HEK293T (cell line): ENCODE data around the gene SMC1A.
"Not testable (repeated sequence)": the region's sequence is repeated elsewhere in the genome, so short reads cannot be mapped to it uniquely, and the experiment has no call there.

Source experiments
- CTCF ChIA-PET: fragments of 350-600 bp; formaldehyde crosslinking; extraction: SDS; loops from one replicate; lab custom pipeline; 2021; ENCODE audit warnings: antibody characterized with exemption, inconsistent platforms; lab: Yijun Ruan, JAX
- POLR2A ChIA-PET: fragments of 350-600 bp; formaldehyde crosslinking; extraction: SDS; loops from one replicate; lab custom pipeline; 2020; ENCODE audit warnings: antibody characterized with exemption, inconsistent platforms; lab: Yijun Ruan, JAX
- DNase-seq: peaks from one replicate; pipeline ENCODE4 v3.0.0; 2012; ENCODE audit warnings: mixed read lengths; ENCODE audit errors: extremely low spot score
- ARNT ChIP-seq: fragments of 450-650 bp; IDR thresholded peaks from 2 replicates; pipeline ENCODE4 v1.6.1; 2017; ENCODE audit warnings: mild to moderate bottlenecking
- BHLHE40 ChIP-seq: fragments of 450-650 bp; IDR thresholded peaks from 2 replicates; pipeline ENCODE4 v1.6.1; 2016; ENCODE audit warnings: mild to moderate bottlenecking, moderate library complexity, borderline replicate concordance
- CTBP1 ChIP-seq: fragments of 450-650 bp; IDR thresholded peaks from 2 replicates; pipeline ENCODE4 v1.6.1; 2016; ENCODE audit warnings: borderline replicate concordance
- ELF4 ChIP-seq: fragments of 450-650 bp; IDR thresholded peaks from 2 replicates; pipeline ENCODE4 v1.6.1; 2017; ENCODE audit warnings: antibody characterized with exemption
- FOXA1 ChIP-seq: fragments of 450-650 bp; IDR thresholded peaks from 2 replicates; pipeline ENCODE4 v1.6.1; 2016; ENCODE audit warnings: mild to moderate bottlenecking
- FOXK2 ChIP-seq: fragments of 450-650 bp; IDR thresholded peaks from 2 replicates; pipeline ENCODE4 v1.6.1; 2016; ENCODE audit warnings: mild to moderate bottlenecking
- FOXM1 ChIP-seq: fragments of 450-650 bp; IDR thresholded peaks from 2 replicates; pipeline ENCODE4 v1.6.1; 2017; ENCODE audit warnings: mild to moderate bottlenecking, borderline replicate concordance
- HDGF ChIP-seq: fragments of 450-650 bp; IDR thresholded peaks from 2 replicates; pipeline ENCODE4 v1.6.1; 2017; ENCODE audit warnings: antibody characterized with exemption, borderline replicate concordance
- L3MBTL2 ChIP-seq: fragments of 450-650 bp; conservative IDR thresholded peaks from 2 replicates; pipeline ENCODE4 v1.6.1; 2016; ENCODE audit warnings: mild to moderate bottlenecking
- LEF1 ChIP-seq: fragments of 450-650 bp; IDR thresholded peaks from 2 replicates; pipeline ENCODE4 v1.6.1; 2017; ENCODE audit warnings: mild to moderate bottlenecking, borderline replicate concordance
- NFRKB ChIP-seq: fragments of 450-650 bp; IDR thresholded peaks from 2 replicates; pipeline ENCODE4 v1.6.1; 2016; ENCODE audit warnings: mild to moderate bottlenecking, moderate library complexity
- SP1 ChIP-seq: fragments of 450-650 bp; IDR thresholded peaks from 2 replicates; pipeline ENCODE4 v1.6.1; 2017
- SUZ12 ChIP-seq: fragments of 450-650 bp; IDR thresholded peaks from 2 replicates; pipeline ENCODE4 v1.6.1; 2016; ENCODE audit warnings: mild to moderate bottlenecking
- TARDBP ChIP-seq: fragments of 450-650 bp; IDR thresholded peaks from 2 replicates; pipeline ENCODE4 v1.6.1; 2016
- ZNF384 ChIP-seq: fragments of 450-650 bp; IDR thresholded peaks from 2 replicates; pipeline ENCODE4 v1.6.1; 2016
- TF ChIP-seq, protein P1 (sequence below): fragments of 450-650 bp; IDR thresholded peaks from 2 replicates; pipeline ENCODE4 v1.6.1; 2016

Gene SMC1A

GRCh38 chrX:53376888-53377287, 45.6 kb downstream of the SMC1A start:
- ChIA-PET POLR2A (interaction anchor here (1.6 kb wide), 1 partner anchor 46 kb away, joined by 7 read pairs; the partner anchor contains the start of genes RIBC1 and SMC1A), CTCF (interaction anchor here (0.7 kb wide), 1 partner anchor 64 kb away, joined by 3 read pairs; no protein-coding TSS in a partner anchor)
- DNase-seq = no peak
- TF ChIP-seq FOXA1 (no peak), FOXM1 (no peak), FOXK2 (no peak), ARNT (no peak), CTBP1 (no peak), NFRKB (no peak), LEF1 (no peak), TARDBP (no peak), SUZ12 (no peak), ELF4 (no peak), L3MBTL2 (no peak), SP1 (no peak), BHLHE40 (no peak), ZNF384 (no peak), HDGF (no peak)
- TF ChIP-seq, protein P1, sequence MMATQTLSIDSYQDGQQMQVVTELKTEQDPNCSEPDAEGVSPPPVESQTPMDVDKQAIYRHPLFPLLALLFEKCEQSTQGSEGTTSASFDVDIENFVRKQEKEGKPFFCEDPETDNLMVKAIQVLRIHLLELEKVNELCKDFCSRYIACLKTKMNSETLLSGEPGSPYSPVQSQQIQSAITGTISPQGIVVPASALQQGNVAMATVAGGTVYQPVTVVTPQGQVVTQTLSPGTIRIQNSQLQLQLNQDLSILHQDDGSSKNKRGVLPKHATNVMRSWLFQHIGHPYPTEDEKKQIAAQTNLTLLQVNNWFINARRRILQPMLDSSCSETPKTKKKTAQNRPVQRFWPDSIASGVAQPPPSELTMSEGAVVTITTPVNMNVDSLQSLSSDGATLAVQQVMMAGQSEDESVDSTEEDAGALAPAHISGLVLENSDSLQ = no peak

GRCh38 chrX:53374923-53375322, 47.5 kb downstream of the SMC1A start:
- CTCF ChIA-PET = no interaction called here
- TF ChIP-seq SP1 = no peak
- TF ChIP-seq ARNT = no peak
- TF ChIP-seq NFRKB = no peak
- POLR2A ChIA-PET = no interaction called here
- no peak for DNase-seq

- ChIA-PET CTCF (no interaction called here), POLR2A (no interaction called here)
- no peak for DNase-seq
- TF ChIP-seq, protein P1 = no peak
- TF ChIP-seq FOXK2 (no peak), ARNT (no peak)
Observed at GRCh38 chrX:53374222-53374820, 48.1 kb downstream of the SMC1A start.

DNA sequence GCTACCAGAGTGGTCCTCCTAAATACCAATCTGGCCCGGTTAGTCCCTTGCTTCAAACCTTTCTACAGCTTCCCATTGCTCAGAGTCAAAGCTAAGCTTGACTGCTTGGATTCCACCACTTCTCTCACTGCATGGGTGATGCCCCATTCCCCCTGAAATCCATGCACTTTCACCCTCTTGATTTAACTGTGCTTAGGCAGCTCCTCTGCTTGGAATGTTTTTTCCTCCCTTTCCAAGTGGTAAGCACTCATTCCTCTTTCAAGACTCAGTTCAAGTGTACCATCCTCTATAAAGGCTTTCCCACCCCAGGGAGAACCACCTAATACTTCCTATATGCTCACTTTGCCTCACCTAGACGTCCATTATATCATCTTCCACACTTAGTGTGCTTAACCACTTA, 49.1 kb downstream of the SMC1A start:
- CTCF ChIA-PET = no interaction called here

DNA sequence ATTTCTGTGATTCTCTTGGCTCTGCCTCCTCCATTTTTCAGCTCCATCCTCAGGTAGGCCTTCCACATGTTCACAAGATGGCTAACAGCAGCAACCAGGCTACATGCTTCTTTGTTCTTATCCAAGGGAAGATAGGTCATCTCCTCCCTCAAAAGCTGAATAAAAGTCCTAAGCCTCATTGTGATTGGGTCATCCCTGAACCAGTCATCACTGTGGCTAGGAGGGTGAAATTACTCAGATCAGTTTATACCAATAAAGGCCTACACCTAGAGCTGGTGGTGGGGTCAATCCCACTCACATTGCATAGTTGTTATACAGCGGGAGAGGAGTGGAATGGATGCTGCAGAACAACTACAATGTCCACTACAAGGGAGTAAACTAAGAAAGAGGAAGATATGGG, 56.0 kb downstream of the SMC1A start:
- CTCF ChIA-PET, POLR2A ChIA-PET, DNase-seq: not testable (repeated sequence)

More for the DNA sequence above, 49.1 kb downstream of the SMC1A start:
- POLR2A ChIA-PET = no interaction called here
- DNase-seq = no peak
- TF ChIP-seq SUZ12 = no peak

- POLR2A ChIA-PET = no interaction called here
- DNase-seq = no peak
- no peak for TF ChIP-seq FOXK2
- no peak for TF ChIP-seq L3MBTL2
- no peak for TF ChIP-seq ZNF384
- TF ChIP-seq, protein P1 = no peak
- TF ChIP-seq SUZ12 = no peak
- no peak for TF ChIP-seq ELF4
- no peak for TF ChIP-seq FOXM1
- TF ChIP-seq TARDBP = no peak
- TF ChIP-seq BHLHE40 = no peak
- TF ChIP-seq CTBP1 = no peak
- TF ChIP-seq SP1 = no peak
- no peak for TF ChIP-seq LEF1
- TF ChIP-seq NFRKB = no peak
- no peak for TF ChIP-seq ARNT
- no peak for TF ChIP-seq HDGF
- TF ChIP-seq FOXA1 = no peak
- CTCF ChIA-PET = no interaction called here
Observed at GRCh38 chrX:53362449-53362848, 60.0 kb downstream of the SMC1A start.

DNA sequence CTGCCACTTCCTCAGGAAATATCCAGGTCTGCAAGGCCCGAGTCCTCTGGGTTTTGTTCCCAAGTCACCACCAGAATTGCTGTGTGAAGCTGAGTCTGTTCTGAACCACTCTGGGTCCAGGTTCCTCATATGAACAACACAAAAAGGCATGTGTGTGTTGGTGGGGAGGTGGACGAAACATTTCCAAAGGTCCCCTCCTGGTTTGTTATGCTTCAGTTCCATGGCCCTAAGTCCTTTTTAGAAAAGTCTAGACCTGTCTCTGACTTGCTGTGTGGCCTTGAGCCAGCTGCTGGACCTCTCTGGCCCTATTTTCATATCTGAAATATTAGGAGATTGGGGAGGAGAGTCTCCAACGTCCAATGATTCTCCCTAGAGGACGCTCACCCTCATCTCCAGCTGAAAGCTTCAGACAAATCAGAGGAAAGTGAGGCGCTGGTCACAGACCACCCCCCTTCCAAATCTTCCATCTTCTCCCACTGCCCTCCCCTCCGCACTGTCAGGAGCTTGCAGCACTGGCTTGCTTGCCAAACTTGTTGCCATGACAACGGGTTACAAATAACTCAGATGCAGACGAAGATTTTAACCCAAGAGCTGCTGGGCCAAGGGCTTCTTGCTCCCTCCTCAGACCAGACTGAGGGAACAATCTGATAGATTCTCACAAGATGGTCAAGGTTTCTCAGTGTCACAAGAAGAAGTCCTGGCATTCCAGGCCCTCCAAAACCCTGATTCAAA, 64.5 kb downstream of the SMC1A start:
- CTCF ChIA-PET = no interaction called here

More for the DNA sequence above, 64.5 kb downstream of the SMC1A start:
- TF ChIP-seq ELF4 = no peak
- TF ChIP-seq, protein P1 = no peak
- no peak for TF ChIP-seq NFRKB
- TF ChIP-seq CTBP1 = no peak
- no peak for TF ChIP-seq ARNT
- POLR2A ChIA-PET = no interaction called here
- DNase-seq = no peak
